SU-DHL-6 (cell line): ENCODE results near the gene MDFIC.

Experiments used
- EZH2phosphoT487 ChIP-seq: fragments of 200-600 bp; sonication (generic), shearing (Covaris generic); conservative IDR thresholded peaks from 2 replicates; pipeline ENCODE4 v1.6.1; 2018; ENCODE audit warnings: mild to moderate bottlenecking, antibody characterized with exemption, low read length, moderate library complexity, mixed read lengths
- TF ChIP-seq, protein P1 (sequence below): fragments of 200-600 bp; sonication (generic); IDR thresholded peaks from one replicate; pipeline ENCODE4 v1.5.1; 2017; ENCODE audit warnings: antibody characterized with exemption, mild to moderate bottlenecking, low read length, moderate library complexity; ENCODE audit not compliant: insufficient read depth, poor library complexity, severe bottlenecking

GRCh38 chr7:115043605-115044004 is 121.7 kb downstream of the MDFIC start:
- TF ChIP-seq, protein P1, sequence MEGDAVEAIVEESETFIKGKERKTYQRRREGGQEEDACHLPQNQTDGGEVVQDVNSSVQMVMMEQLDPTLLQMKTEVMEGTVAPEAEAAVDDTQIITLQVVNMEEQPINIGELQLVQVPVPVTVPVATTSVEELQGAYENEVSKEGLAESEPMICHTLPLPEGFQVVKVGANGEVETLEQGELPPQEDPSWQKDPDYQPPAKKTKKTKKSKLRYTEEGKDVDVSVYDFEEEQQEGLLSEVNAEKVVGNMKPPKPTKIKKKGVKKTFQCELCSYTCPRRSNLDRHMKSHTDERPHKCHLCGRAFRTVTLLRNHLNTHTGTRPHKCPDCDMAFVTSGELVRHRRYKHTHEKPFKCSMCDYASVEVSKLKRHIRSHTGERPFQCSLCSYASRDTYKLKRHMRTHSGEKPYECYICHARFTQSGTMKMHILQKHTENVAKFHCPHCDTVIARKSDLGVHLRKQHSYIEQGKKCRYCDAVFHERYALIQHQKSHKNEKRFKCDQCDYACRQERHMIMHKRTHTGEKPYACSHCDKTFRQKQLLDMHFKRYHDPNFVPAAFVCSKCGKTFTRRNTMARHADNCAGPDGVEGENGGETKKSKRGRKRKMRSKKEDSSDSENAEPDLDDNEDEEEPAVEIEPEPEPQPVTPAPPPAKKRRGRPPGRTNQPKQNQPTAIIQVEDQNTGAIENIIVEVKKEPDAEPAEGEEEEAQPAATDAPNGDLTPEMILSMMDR = no peak
- no peak for TF ChIP-seq EZH2phosphoT487
